ENCODE results near the gene DTX2. TPM values are rescaled to one million over a fixed set of nuclear protein-coding genes. Genes with fewer than 3 reads are reported as not detected.

The DTX2 gene
- total and polyA plus RNA-seq, 8 donors, result 20.0 to 252 (median 41.9) TPM

DNA sequence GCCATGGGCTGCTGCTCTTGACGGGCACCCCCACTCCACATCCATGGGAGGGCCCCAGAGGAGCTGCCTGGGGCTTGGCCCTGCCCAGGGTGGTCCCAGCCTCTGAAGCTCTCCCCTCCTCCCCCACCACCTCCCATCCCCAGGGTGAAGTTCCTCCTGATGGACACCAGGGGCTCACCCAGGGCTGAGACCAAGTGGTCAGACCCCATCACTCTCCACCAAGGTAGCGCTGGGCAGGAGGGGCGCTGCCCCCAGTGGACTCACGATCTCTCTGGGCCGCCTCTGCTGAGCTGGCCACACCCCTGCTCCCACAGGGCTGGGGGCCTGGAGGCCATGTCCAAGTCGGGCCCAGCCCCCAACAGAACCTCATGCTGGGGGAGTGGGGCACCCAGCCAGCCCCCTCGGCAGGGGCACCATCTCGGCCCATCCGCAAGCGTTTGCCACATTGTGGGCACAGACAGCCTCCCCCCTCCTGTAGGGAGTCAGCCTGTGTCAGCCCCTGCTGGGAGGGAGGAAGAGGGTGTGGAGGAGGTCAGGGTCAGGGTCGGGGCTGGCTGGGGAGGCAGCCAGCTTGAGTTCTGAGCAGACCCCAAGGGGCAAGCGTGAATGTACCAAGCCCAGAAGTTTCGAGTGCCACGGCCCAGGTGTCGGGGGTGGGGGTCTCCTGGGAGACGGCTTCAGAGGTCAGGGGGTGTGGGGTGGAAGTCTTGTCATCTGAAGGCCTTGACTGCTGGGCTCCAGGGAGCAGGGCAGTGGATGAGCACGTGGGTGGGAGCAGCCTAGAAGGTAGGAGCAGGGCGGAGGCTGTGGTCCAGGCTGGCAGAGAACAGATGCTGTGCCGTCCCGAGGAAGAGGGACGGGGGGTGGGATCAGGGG lies 51.7 kb downstream of the DTX2 start:
- Histone ChIP-seq H3K4me3 (no peak overlapping the region), H3K27me3 (peaks cover 0 to 10% (median 0%) of the 10 kb centered on the region in 3 donors), H3K4me1 (peaks cover 20 to 43% (median 24%) of the 10 kb centered on the region in 4 donors), H3K9me3 (no peaks in the 10 kb centered on the region), H3K27ac (peak overlapping the region in 3 of 5 donors; percentile 46 to 55 (median 49)), H3K36me3 (no peaks in the 10 kb centered on the region)
- intact Hi-C loops (cut with DNase I; ENCODE audit: low total_unique reads), result no loop called here
- peak in 1 of 2 donors; percentile 57 for DNase-seq
- 39 to 54% (median 45%) methylated on average over 15 to 21 of the region's 21 CpGs for WGBS, 5 donors
- TF ChIP-seq POLR2AphosphoS5 (IDR thresholded peaks at IDR 0.05), result no peak
- TF ChIP-seq, protein P1, sequence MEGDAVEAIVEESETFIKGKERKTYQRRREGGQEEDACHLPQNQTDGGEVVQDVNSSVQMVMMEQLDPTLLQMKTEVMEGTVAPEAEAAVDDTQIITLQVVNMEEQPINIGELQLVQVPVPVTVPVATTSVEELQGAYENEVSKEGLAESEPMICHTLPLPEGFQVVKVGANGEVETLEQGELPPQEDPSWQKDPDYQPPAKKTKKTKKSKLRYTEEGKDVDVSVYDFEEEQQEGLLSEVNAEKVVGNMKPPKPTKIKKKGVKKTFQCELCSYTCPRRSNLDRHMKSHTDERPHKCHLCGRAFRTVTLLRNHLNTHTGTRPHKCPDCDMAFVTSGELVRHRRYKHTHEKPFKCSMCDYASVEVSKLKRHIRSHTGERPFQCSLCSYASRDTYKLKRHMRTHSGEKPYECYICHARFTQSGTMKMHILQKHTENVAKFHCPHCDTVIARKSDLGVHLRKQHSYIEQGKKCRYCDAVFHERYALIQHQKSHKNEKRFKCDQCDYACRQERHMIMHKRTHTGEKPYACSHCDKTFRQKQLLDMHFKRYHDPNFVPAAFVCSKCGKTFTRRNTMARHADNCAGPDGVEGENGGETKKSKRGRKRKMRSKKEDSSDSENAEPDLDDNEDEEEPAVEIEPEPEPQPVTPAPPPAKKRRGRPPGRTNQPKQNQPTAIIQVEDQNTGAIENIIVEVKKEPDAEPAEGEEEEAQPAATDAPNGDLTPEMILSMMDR (IDR thresholded peaks at IDR 0.05), result peak in 2 of 7 experiments; percentile 10 to 31

DNA sequence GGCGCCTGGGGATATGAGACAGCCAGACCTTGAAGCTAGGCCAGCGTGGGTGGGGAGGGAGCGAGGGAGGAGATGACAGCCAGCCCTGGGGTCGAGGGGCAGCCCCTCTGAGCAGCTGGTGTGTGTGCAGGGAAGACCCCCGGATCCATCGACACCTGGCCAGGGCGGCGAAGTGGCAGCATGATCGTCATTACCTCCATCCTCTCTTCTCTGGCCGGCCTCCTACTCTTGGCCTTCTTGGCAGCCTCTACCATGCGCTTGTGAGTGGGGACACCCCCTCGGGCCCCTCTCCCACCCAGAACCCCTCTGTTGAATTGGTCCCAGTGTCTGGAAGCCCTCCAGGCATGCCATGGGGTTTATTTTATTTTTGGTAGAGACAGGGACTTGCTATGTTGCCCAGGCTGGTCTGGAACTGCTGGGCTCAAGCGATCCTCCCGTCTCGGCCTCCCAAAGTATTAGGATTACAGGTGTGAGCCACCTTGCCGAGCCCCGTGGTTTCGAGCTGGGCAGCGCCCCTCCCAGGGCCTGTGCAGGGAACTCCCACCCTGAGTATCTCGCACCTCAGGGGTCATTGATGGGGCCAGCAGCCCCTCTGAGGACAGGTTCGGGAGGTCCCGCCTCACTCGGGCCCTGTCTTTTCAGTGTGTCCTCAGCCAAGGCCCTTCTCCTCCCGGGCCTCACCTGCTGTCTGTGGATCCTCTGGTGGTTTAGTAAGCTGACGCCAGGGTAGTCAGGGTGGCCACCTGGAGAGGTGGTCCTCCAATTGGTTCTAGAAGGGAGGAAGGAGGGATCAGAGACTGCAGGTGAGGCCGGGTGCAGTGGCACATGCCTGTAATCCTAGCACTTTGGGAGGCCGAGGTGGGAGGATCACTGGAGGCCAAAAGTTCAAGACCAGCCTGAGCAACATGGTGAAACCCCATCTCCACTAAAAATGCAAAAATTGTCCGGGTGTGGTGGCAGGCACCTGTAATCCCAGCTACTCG lies 52.6 kb downstream of the DTX2 start:
- TF ChIP-seq, protein P1 (IDR thresholded peaks at IDR 0.05), result no peak
- no peak for TF ChIP-seq EP300 (IDR thresholded peaks at IDR 0.05)
- TF ChIP-seq POLR2A (IDR thresholded peaks at IDR 0.05), result no peak
- no peak for TF ChIP-seq POLR2AphosphoS5 (IDR thresholded peaks at IDR 0.05)
- Histone ChIP-seq H3K27me3 (peaks cover 0 to 10% (median 0%) of the 10 kb centered on the region in 3 donors), H3K9me3 (no peaks in the 10 kb centered on the region), H3K4me1 (peaks cover 20 to 43% (median 24%) of the 10 kb centered on the region in 4 donors), H3K36me3 (no peaks in the 10 kb centered on the region), H3K4me3 (no peak overlapping the region), H3K27ac (no peak overlapping the region)
- 88 to 91% (median 89%) methylated on average over 28 to 29 of the region's 29 CpGs for WGBS, 5 donors
- DNase-seq, result peak in 1 of 2 donors; percentile 1
- intact Hi-C loops (cut with DNase I; ENCODE audit: low total_unique reads), result no loop called here

DNA sequence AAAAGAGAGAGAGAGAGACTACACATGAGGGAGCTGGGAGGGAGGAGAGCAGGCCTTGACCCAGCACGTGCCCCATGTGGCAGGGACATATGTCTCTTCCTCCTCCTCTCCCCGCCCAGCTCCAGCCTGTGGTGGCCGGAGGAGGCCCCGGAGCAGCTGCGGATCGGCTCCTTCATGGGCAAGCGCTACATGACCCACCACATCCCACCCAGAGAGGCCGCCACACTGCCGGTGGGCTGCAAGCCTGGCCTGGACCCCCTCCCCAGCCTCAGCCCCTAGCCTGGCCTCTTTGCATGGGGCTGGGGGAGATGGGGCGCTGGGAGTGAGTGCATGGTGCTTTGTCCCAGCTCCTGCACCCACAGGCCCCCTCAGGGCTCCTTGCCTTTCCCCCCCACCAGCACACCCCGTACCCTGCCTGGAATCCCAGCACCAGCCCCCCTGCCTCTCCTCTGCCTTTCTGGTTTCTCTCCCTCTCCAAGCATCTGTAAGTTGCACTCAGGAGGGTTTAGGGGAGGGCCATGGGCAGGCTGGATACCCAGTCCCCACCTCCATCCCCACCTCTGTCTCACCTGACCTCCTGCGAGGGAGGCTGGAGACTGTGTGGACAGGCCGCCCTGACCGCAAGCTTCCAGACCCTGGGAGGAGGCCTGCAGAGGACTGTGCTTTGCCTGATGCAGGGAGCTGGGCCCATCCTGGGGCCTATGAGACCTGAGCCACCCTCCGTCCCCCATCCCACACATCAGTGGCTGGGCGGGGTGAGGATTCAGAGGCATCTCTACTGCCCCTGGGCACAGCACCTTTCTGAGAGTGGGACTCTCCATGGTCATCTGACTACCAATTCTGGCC lies 53.6 kb downstream of the DTX2 start:
- Histone ChIP-seq H3K36me3 (no peaks in the 10 kb centered on the region), H3K4me3 (no peak overlapping the region), H3K4me1 (peaks cover 13 to 35% (median 17%) of the 10 kb centered on the region in 4 donors), H3K27me3 (peaks cover 0 to 10% (median 0%) of the 10 kb centered on the region in 3 donors), H3K9me3 (no peaks in the 10 kb centered on the region), H3K27ac (no peak overlapping the region)
- 78 to 94% (median 85%) methylated on average over 7 to 16 of the region's 16 CpGs for WGBS, 5 donors
- TF ChIP-seq POLR2AphosphoS5 (IDR thresholded peaks at IDR 0.05), result no peak
- TF ChIP-seq, protein P1 (IDR thresholded peaks at IDR 0.05), result no peak
- no peak for TF ChIP-seq EP300 (IDR thresholded peaks at IDR 0.05)
- no peak for TF ChIP-seq POLR2A (IDR thresholded peaks at IDR 0.05)
- peak in 1 of 2 donors; percentile 21 for DNase-seq
- intact Hi-C loops (cut with DNase I; ENCODE audit: low total_unique reads), result no loop called here

Measured in stomach (tissue), 9 donors.